ENCODE measurements around the gene CATSPERD. TPM values are rescaled to one million over a fixed set of nuclear protein-coding genes. Genes with fewer than 3 reads are reported as not detected.

The CATSPERD gene
- total RNA-seq, 1 donor from 2014 or later = 0.41 TPM

- FAIRE-seq (no peak), DNase-seq (ENCODE audit: low spot score in 2 of 2) (no peak)
These were observed 64.2 kb downstream of the CATSPERD start, which contains the start of gene PRR22 for GRCh38 chr19:5784581-5785147. TSS of gene PRR22 (minus strand) at chr19:5784746. CDS start at chr19:5784660, 86 bp downstream.

DNA sequence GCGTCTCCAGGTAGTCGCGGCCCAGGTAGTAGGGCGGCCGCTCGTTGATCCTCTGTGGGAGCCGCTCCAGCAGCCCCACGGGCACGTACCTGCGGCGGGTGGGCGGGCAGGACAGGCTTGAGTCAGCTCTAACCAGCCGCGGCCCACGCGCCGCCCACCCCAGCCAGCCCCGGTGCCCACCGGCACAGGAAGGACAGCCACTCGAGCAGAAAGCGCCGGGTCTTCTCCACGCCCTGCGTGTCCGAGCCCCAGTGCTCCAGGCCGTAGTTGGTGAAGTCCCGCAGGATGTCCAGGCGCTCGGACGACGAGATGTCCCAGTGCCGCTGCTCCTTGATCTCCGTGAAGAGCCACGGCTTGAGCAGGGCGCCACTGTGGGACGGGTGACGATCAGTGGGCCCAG lies 65.0 kb downstream of the CATSPERD start:
- no peak for FAIRE-seq
- no peak for DNase-seq (ENCODE audit: low spot score in 2 of 2)

GRCh38 chr19:5786593-5787408 lies 66.4 kb downstream of the CATSPERD start:
- FAIRE-seq (no peak), DNase-seq (ENCODE audit: low spot score in 2 of 2) (no peak)

- DNase-seq (ENCODE audit: low spot score in 2 of 2) = no peak
- no peak for FAIRE-seq
These were observed 67.2 kb downstream of the CATSPERD start for GRCh38 chr19:5787409-5788182.

GRCh38 chr19:5788422-5788821 lies 68.0 kb downstream of the CATSPERD start:
- no peak for DNase-seq (ENCODE audit: low spot score in 2 of 2)
- FAIRE-seq = no peak

- FAIRE-seq (no peak), DNase-seq (ENCODE audit: low spot score in 2 of 2) (no peak)
These were observed 68.9 kb downstream of the CATSPERD start for GRCh38 chr19:5789351-5789761.

DNA sequence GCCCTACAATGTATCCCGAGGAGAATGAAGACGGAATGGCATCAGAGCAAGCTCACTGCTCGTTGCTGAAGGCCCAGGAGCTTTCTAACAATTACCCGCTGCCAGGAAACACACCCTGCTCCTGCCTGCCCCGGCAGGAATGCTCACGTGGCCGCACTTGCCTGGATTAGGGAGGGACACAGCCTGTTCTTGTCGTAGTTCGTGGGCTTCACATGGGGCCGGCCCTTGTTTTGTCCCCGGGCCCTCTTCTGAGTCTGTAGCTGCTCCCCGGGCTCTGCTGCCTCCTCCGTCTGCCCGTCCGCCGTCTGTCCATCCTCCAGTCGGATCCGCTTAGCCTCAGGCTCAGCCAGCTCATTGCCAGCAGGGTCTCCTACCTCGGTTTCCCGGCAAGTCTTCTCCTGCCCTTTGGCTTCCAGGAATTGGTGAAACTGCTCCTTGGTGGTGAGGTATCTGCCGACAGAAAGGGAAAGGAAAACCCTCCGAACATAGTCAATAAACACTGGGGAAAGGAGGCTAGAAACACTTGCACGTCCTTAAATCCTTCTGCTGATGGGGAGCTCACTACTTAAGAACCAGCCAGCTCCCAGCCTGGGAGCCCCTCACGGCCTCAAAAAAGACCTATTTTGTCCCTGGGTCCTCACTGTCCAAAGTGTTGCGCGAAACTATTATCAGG lies 69.6 kb downstream of the CATSPERD start:
- no peak for FAIRE-seq

GRCh38 chr19:5790559-5791520 lies 70.4 kb downstream of the CATSPERD start, which contains the start of gene DUS3L:
TSS of gene DUS3L (minus strand) at chr19:5791163. CDS start at chr19:5791141, 22 bp downstream.
- peak; percentile 98 to 99 for DNase-seq (ENCODE audit: low spot score in 2 of 2)
- FAIRE-seq = no peak

More for the DNA sequence above, 69.6 kb downstream of the CATSPERD start:
- no peak for DNase-seq (ENCODE audit: low spot score in 2 of 2)

DNA sequence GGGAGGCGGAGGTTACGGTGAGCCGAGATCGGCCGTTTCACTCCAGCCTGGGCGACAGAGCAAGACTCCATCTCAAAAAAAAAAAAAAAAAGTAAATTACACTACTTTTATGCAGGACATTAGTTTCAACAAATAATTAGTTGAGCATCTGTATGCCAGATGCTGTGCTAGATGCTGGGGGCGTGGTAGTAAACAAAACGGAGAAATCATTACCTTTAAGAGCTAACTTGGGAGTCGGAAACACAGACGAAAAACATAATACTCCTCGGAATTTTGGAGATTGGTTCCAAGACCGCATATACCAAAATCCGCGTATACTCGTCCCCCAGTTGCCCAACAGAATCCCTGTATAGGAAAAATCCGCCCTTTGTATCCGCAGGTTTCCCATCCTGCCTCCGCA lies 71.8 kb downstream of the CATSPERD start:
- DNase-seq (ENCODE audit: low spot score in 2 of 2) (no peak), FAIRE-seq (no peak)

DNA sequence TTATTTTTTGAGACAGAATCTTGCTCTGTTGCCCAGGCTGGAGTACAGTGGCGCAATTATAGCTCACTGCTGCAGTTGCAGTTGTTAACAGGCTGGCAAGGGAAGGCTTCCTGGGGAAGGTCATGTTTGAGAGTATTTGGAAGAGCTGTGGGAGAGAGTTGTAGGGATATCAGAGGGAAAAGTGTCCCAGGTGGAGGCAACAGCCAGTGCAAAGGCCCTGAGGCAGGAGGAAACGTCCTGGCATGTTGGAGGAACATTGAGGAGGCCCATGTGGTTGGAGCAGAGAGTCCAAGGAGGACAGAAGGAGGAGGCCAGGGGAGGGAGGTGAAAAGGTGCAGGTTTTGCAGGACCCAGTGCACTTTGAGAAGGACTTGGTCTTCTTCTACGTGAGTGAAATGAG lies 72.8 kb downstream of the CATSPERD start:
- no peak for DNase-seq (ENCODE audit: low spot score in 2 of 2)
- no peak for FAIRE-seq

- no peak for FAIRE-seq
- DNase-seq (ENCODE audit: low spot score in 2 of 2) = no peak
These were observed 75.0 kb downstream of the CATSPERD start for GRCh38 chr19:5795382-5795919.

- FAIRE-seq = no peak
- no peak for DNase-seq (ENCODE audit: low spot score in 2 of 2)
These were observed 77.8 kb downstream of the CATSPERD start for GRCh38 chr19:5798244-5798643.

GRCh38 chr19:5799247-5800241 lies 79.1 kb downstream of the CATSPERD start:
- no peak for DNase-seq (ENCODE audit: low spot score in 2 of 2)
- no peak for FAIRE-seq

GRCh38 chr19:5800361-5801270 lies 80.2 kb downstream of the CATSPERD start:
- FAIRE-seq (no peak), DNase-seq (ENCODE audit: low spot score in 2 of 2) (no peak)

DNA sequence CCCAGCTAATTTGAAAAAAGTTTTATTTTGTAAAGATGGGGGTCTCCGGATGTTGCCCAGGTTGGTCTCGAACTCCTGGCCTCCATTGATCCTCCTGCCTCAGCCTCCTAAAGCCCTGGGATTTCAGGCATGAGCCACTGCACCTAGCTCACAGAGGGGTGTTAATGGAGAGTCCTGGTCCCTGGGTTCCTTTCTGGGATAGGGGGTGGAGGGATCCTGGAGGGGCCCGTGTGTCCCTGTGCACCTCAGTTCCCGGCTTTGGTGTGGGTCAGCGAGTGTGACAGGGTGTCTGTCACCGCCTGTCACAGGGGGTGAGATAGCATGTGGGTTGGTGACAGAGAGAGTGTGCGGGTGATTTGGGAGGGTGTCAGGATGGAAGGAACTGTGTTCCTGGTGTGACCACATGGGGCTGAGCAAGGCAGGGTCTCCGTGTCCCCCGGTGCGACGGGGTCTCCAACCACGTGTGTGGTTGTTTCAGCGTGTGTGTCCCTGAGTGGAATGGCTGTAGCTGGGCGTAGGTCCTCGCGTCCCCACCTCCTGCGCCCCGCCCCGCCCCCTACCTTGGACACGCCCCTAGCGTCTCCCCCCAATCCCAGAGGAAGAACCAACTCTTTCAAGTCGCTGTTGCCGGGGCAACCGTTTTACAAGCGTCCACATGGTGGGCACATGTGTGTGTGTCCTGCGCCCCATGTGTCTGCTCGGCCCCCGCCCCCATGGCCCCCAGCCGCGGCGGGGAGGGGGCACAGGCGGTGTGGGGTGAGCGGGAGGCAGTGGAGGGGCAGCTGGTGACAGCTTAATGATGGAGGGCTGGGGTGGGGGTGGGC lies 81.6 kb downstream of the CATSPERD start:
- DNase-seq (ENCODE audit: low spot score in 2 of 2) (no peak), FAIRE-seq (no peak)

GRCh38 chr19:5803441-5803751 lies 83.0 kb downstream of the CATSPERD start:
- DNase-seq (ENCODE audit: low spot score in 2 of 2) (no peak), FAIRE-seq (no peak)

All from frontal cortex (tissue), 4 donors.